HepG2 (cell line): ENCODE data around the gene ATRAID. TPM values are rescaled to one million over a fixed set of nuclear protein-coding genes. Genes with fewer than 3 reads are reported as not detected.
A peak's percentile ranks its signal among the peaks of the same experiment; 100 is the strongest.

Experiments
- AGO2 ChIP-seq: fragments of 200-400 bp; formaldehyde crosslinking; optimal IDR thresholded peaks from 2 replicates; pipeline ENCODE3; 2017; ENCODE audit warnings: mild to moderate bottlenecking, low read depth, low read length, moderate library complexity
- AKAP8 ChIP-seq: sonication (generic); formaldehyde crosslinking; IDR thresholded peaks from 2 replicates; pipeline ENCODE4 v1.5.1; 2020; ENCODE audit warnings: mild to moderate bottlenecking, missing genetic modification reagents
- BCL6 ChIP-seq: IDR thresholded peaks from 2 replicates; pipeline ENCODE4 v1.6.1; 2016; ENCODE audit warnings: missing genetic modification reagents, missing compliant biosample characterization
- CHD4 ChIP-seq: fragments of 200-600 bp; sonication (generic); IDR thresholded peaks from 2 replicates; pipeline ENCODE4 v1.7.0; 2017; ENCODE audit warnings: mild to moderate bottlenecking, low read length, borderline replicate concordance
- GABPA ChIP-seq, 2 experiments: IDR thresholded peaks; 2 replicates each; pipeline ENCODE4 v1.6.1; 2011 to 2016; ENCODE audit warnings: low read depth in 2 of 2, low read length in 1 of 2, missing biosample characterization in 1 of 2, missing genetic modification characterization in 1 of 2
- GTF2F1 ChIP-seq: fragments of 150-350 bp; IDR thresholded peaks from 2 replicates; pipeline ENCODE4 v1.6.1; 2014; ENCODE audit warnings: low read length
- HMGA1 ChIP-seq: sonication (generic); formaldehyde crosslinking; conservative IDR thresholded peaks from 2 replicates; pipeline ENCODE4 v1.4.0; 2020; ENCODE audit warnings: missing genetic modification reagents
- HNRNPUL1 ChIP-seq: fragments of 200-400 bp; formaldehyde crosslinking; IDR thresholded peaks from 2 replicates; pipeline ENCODE4 v1.6.1; 2017; ENCODE audit warnings: low read depth, mild to moderate bottlenecking, low read length, moderate library complexity
- ISX ChIP-seq: sonication (generic); formaldehyde crosslinking; conservative IDR thresholded peaks from 2 replicates; pipeline ENCODE4 v1.5.0; 2020; ENCODE audit warnings: missing genetic modification reagents
- KDM3A ChIP-seq: IDR thresholded peaks from 2 replicates; pipeline ENCODE4 v1.6.1; 2018; ENCODE audit warnings: low read depth, missing compliant biosample characterization
- KLF16 ChIP-seq, 2 experiments: sonication (generic) in 1 of 2; formaldehyde crosslinking in 1 of 2; IDR thresholded peaks; 2 replicates each; pipeline versions ENCODE4 v1.6.1 to v1.8.0; 2016 to 2023; ENCODE audit warnings: missing genetic modification reagents in 2 of 2, missing compliant biosample characterization in 1 of 2
- MEIS2 ChIP-seq: sonication (generic); formaldehyde crosslinking; IDR thresholded peaks from 2 replicates; pipeline ENCODE4 v1.9.0; 2021; ENCODE audit warnings: mild to moderate bottlenecking, missing genetic modification reagents
- NCOR1 ChIP-seq: fragments of 200-600 bp; sonication (generic); IDR thresholded peaks from 2 replicates; pipeline ENCODE4 v1.7.0; 2017; ENCODE audit warnings: antibody characterized with exemption, low read length, borderline replicate concordance
- NFRKB ChIP-seq: fragments of 450-650 bp; IDR thresholded peaks from 2 replicates; pipeline ENCODE4 v1.6.1; 2017
- POLR2A ChIP-seq, 2 experiments: IDR thresholded peaks; 2 replicates each; pipeline ENCODE4 v1.6.1; 2011; ENCODE audit warnings: low read depth in 2 of 2, low read length in 2 of 2, mild to moderate bottlenecking in 1 of 2, moderate library complexity in 1 of 2; ENCODE audit not compliant: insufficient read depth in 1 of 2
- TBP ChIP-seq: sonication (generic); formaldehyde crosslinking; IDR thresholded peaks from 2 replicates; pipeline ENCODE4 v1.5.0; 2020; ENCODE audit warnings: missing genetic modification reagents
- ZFYVE20 ChIP-seq: sonication (generic); formaldehyde crosslinking; IDR thresholded peaks from 2 replicates; pipeline ENCODE4 v1.8.0; 2023; ENCODE audit warnings: low read depth, mild to moderate bottlenecking, moderate library complexity, missing genetic modification reagents, borderline replicate concordance
- ZNF296 ChIP-seq: sonication (generic); formaldehyde crosslinking; conservative IDR thresholded peaks from 2 replicates; pipeline ENCODE4 v1.5.0; 2020; ENCODE audit warnings: mild to moderate bottlenecking, missing genetic modification reagents
- ZNF501 ChIP-seq: sonication (generic); formaldehyde crosslinking; IDR thresholded peaks from 2 replicates; pipeline ENCODE4 v1.5.1; 2020; ENCODE audit warnings: mild to moderate bottlenecking, moderate library complexity, missing genetic modification reagents
- ZNF569 ChIP-seq: sonication (generic); formaldehyde crosslinking; IDR thresholded peaks from 2 replicates; pipeline ENCODE4 v1.5.0; 2020; ENCODE audit warnings: mild to moderate bottlenecking, missing genetic modification reagents, moderate library complexity, borderline replicate concordance
- ZNF83 ChIP-seq: sonication (generic); formaldehyde crosslinking; IDR thresholded peaks from 2 replicates; pipeline ENCODE4 v1.4.0; 2020; ENCODE audit warnings: missing genetic modification reagents, mild to moderate bottlenecking, borderline replicate concordance
- ZSCAN30 ChIP-seq: sonication (generic); formaldehyde crosslinking; IDR thresholded peaks from 2 replicates; pipeline ENCODE4 v1.5.0; 2020; ENCODE audit warnings: mild to moderate bottlenecking, missing genetic modification reagents
- polyA plus RNA-seq, 8 experiments: library from polyadenylated mRNA; depleted of rRNA in 3 of 8; stranded (reverse) in 7 of 8; unstranded in 1 of 8; fragments of >200 nt; fragmentation: Illumina TruSeq in 4 of 8; extraction: Trizol in 4 of 8; gene quantifications; 2 replicates each; pipeline versions ENCODE4 v1.2.1 to v1.2.3, GENCODE V29; 2011 to 2016; ENCODE audit warnings: low read depth in 4 of 8, missing spikeins in 1 of 8, mixed read lengths in 1 of 8; ENCODE audit not compliant: insufficient read depth in 1 of 8
- total RNA-seq, 5 experiments: library from RNA; depleted of rRNA; stranded (reverse); fragments of >200 nt; fragmentation: Illumina TruSeq; extraction: Trizol; gene quantifications; 2 replicates each; pipeline ENCODE4 v1.2.3, GENCODE V29; 2016; ENCODE audit warnings: low read depth in 1 of 5
- TF ChIP-seq, protein P1 (sequence below): sonication (generic); IDR thresholded peaks from 2 replicates; pipeline ENCODE4 v1.6.1; 2016; ENCODE audit warnings: low read depth, borderline replicate concordance
- TF ChIP-seq, protein P2 (sequence below): sonication (generic); formaldehyde crosslinking; IDR thresholded peaks from 2 replicates; pipeline ENCODE4 v1.4.0; 2020; ENCODE audit warnings: missing genetic modification reagents; ENCODE audit errors: not compliant biosample characterization
- TF ChIP-seq, protein P3 (sequence below): sonication (generic); formaldehyde crosslinking; IDR thresholded peaks from 2 replicates; pipeline ENCODE4 v1.4.0; 2020; ENCODE audit warnings: mild to moderate bottlenecking, missing genetic modification reagents

The ATRAID gene
- total and polyA plus RNA-seq, 2 of the 13 experiments (the other 11 are each of a cell fraction or from before 2014, with no cell fraction given) = 207 to 382 TPM

DNA sequence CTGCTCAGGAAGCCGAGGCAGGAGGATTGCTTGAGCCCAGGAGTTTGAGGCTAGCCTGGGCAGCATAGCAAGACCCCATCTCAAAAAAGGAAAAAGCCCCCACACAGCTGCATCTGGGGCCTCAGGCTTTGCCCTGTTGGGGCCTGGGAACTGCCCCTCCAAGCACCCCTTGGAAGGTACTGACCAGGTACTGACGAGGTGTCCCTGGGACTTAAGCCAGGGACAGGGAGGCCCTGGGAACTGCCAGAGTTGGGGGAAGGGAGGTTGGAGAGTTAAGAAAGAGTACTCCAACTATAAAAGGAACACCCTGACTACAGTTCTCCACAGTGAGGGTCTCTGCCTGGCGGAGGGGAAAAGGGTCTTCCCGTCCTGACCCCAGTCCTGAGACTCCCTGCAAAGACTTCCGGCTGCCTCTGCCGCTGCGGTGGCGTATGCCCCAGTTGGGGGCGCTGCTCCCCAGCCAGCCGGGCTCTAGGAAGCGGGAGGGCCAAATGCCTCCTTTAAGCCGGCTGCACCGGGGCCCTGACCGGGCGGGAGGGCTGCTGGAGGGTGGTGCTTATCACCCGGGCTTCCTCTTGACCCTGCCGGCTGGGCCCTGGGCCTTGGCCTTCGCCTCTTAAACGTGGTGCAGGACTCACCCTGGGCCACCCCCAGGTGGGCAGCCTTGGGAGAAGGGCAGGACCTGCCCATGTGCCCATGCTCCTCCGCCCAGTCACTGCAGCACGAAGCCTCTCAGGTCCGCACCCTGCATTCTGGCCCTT is 38.2 kb downstream of the ATRAID start (continued):
- TF ChIP-seq, protein P1, sequence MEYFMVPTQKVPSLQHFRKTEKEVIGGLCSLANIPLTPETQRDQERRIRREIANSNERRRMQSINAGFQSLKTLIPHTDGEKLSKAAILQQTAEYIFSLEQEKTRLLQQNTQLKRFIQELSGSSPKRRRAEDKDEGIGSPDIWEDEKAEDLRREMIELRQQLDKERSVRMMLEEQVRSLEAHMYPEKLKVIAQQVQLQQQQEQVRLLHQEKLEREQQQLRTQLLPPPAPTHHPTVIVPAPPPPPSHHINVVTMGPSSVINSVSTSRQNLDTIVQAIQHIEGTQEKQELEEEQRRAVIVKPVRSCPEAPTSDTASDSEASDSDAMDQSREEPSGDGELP = peak; percentile 52; the same call in 1 of the 2 replicates
- TF ChIP-seq GTF2F1 (no peak), ZNF501 (CRISPR knock-in tag) (peak; percentile 83), TBP (no peak), CHD4 (no peak), POLR2A (IDR thresholded peaks at IDR 0.05; ENCODE audit: insufficient read depth in 1 of 2, low read depth in 2 of 2, low read length in 2 of 2) (0 out of 4 replicates have a peak, but pooled peaks of 1 of the 2 experiments have one; percentile 22), MEIS2 (CRISPR knock-in tag) (0 out of 2 replicates have a peak, but pooled peaks have one; percentile 12), KLF16 (CRISPR knock-in tag; IDR thresholded peaks at IDR 0.05) (peak in 1 of 2 experiments; percentile 53; a peak in 1 of 4 replicates), AKAP8 (CRISPR knock-in tag) (no peak), ZSCAN30 (CRISPR knock-in tag) (no peak), HNRNPUL1 (no peak), KDM3A (CRISPR knock-in tag) (peak; percentile 79; the same call in 1 of the 2 replicates), ISX (CRISPR knock-in tag) (no peak), ZNF569 (no peak), BCL6 (CRISPR knock-in tag) (peak; percentile 33; the same call in 1 of the 2 replicates), HMGA1 (no peak), ZNF83 (CRISPR knock-in tag) (no peak), NCOR1 (no peak), NFRKB (no peak), ZFYVE20 (CRISPR knock-in tag) (no peak), GABPA (IDR thresholded peaks at IDR 0.05; ENCODE audit: low read depth, low read length) (no peak; the same call in 1 of the 2 replicates), GABPA (CRISPR knock-in tag; IDR thresholded peaks at IDR 0.05; ENCODE audit: low read depth) (peak; percentile 74), ZNF296 (CRISPR knock-in tag) (no peak), AGO2 (no peak)
- TF ChIP-seq, protein P2, sequence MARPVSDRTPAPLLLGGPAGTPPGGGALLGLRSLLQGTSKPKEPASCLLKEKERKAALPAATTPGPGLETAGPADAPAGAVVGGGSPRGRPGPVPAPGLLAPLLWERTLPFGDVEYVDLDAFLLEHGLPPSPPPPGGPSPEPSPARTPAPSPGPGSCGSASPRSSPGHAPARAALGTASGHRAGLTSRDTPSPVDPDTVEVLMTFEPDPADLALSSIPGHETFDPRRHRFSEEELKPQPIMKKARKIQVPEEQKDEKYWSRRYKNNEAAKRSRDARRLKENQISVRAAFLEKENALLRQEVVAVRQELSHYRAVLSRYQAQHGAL (CRISPR knock-in tag) = no peak
- TF ChIP-seq, protein P3, sequence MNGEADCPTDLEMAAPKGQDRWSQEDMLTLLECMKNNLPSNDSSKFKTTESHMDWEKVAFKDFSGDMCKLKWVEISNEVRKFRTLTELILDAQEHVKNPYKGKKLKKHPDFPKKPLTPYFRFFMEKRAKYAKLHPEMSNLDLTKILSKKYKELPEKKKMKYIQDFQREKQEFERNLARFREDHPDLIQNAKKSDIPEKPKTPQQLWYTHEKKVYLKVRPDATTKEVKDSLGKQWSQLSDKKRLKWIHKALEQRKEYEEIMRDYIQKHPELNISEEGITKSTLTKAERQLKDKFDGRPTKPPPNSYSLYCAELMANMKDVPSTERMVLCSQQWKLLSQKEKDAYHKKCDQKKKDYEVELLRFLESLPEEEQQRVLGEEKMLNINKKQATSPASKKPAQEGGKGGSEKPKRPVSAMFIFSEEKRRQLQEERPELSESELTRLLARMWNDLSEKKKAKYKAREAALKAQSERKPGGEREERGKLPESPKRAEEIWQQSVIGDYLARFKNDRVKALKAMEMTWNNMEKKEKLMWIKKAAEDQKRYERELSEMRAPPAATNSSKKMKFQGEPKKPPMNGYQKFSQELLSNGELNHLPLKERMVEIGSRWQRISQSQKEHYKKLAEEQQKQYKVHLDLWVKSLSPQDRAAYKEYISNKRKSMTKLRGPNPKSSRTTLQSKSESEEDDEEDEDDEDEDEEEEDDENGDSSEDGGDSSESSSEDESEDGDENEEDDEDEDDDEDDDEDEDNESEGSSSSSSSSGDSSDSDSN = peak; percentile 87
